HFFc6 (cell line): Measurements from ENCODE around the gene CLEC2B. TPM values are rescaled to one million over a fixed set of nuclear protein-coding genes. Genes with fewer than 3 reads are reported as not detected.

Experiments
- DNase-seq: peaks from one replicate; pipeline ENCODE4 v3.0.0-alpha.2; 2018
- H3K27ac Mint-ChIP-seq: 2 replicates; pipeline ENCODE4 v1.8.0; 2020; ENCODE audit warnings: mild to moderate bottlenecking, mixed read lengths
- H3K27me3 Mint-ChIP-seq: 2 replicates; pipeline ENCODE4 v1.8.0; 2021; ENCODE audit warnings: mild to moderate bottlenecking, moderate library complexity, mixed read lengths; ENCODE audit not compliant: insufficient read depth
- H3K36me3 Mint-ChIP-seq: 2 replicates; pipeline ENCODE4 v1.8.0; 2021; ENCODE audit warnings: low read depth, mixed read lengths
- H3K4me1 Mint-ChIP-seq: 2 replicates; pipeline ENCODE4 v1.8.0; 2020; ENCODE audit warnings: low read depth, mixed read lengths
- H3K4me3 Mint-ChIP-seq: 2 replicates; pipeline ENCODE4 v1.8.0; 2020; ENCODE audit warnings: mild to moderate bottlenecking, moderate library complexity, mixed read lengths
- H3K9me3 Mint-ChIP-seq: 2 replicates; pipeline ENCODE4 v1.8.0; 2020; ENCODE audit warnings: mild to moderate bottlenecking, mixed read lengths
- CTCF ChIP-seq: fragments of 200-600 bp; sonication (generic); IDR thresholded peaks from 2 replicates; pipeline ENCODE4 v1.5.0; 2021; ENCODE audit warnings: antibody characterized with exemption, mild to moderate bottlenecking
- total RNA-seq, 6 experiments: library from RNA; stranded (reverse); fragmentation: NEBNext Ultra II Directional; extraction: Animal tissue kit (Norgen Biotek cat#: 25700); gene quantifications; 2 replicates in 1 of 6; 3 replicates in 5 of 6; pipeline ENCODE4 v1.2.3, GENCODE V29; 2021

Gene CLEC2B
- total RNA-seq, 6 experiments from 2014 or later = not detected

DNA sequence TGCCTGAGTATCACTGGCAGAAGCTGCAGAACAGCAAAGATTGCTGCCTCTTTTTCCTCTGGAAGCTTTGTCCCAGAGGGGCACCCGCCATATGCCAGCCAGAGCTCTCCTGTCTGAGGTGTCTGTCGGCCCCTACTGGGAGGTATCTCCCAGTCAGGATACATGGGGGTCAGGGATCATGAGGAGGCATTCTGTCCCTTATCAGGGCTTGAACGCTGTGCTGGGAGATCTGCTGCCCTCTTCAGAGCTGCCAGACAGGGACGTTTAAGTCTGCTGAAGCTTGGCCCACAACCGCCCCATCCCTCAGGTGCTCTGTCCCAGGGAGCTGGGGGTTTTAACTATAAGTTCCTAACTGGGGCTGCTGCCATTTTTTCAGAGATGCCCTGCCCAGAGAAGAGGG is 20.3 kb downstream of the CLEC2B start:
- Mint-ChIP-seq H3K27ac (no peak overlapping the region), H3K27me3 (peaks cover 4% of the 10 kb centered on the region), H3K9me3 (no peaks in the 10 kb centered on the region), H3K4me1 (no peaks in the 10 kb centered on the region), H3K36me3 (no peaks in the 10 kb centered on the region), H3K4me3 (no peak overlapping the region)
- TF ChIP-seq CTCF = no peak
- no peak for DNase-seq

DNA sequence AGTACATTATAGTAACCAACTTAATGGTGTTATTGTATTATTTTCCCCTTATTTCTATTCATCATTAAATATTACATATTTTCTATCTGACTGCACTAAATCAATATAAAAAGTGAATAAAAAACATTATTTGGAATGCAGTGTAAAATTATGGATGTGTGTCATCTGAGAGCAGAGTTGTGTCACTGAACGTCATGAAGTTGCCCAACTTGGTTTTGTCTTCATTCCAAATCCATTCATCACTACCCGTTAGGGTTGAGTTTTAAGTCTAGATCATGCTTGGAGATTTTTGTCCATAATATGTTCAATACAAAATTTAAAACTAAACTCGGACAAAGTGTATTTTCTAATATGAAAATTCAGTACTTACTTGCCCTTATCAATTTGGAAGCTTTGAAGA is 25.7 kb downstream of the CLEC2B start:
- H3K27me3 Mint-ChIP-seq = peaks cover 4% of the 10 kb centered on the region
- H3K36me3 Mint-ChIP-seq = no peaks in the 10 kb centered on the region
- H3K4me3 Mint-ChIP-seq = no peak overlapping the region
- no peak overlapping the region for H3K27ac Mint-ChIP-seq
- H3K9me3 Mint-ChIP-seq = no peaks in the 10 kb centered on the region
- no peaks in the 10 kb centered on the region for H3K4me1 Mint-ChIP-seq
- no peak for TF ChIP-seq CTCF
- no peak for DNase-seq

DNA sequence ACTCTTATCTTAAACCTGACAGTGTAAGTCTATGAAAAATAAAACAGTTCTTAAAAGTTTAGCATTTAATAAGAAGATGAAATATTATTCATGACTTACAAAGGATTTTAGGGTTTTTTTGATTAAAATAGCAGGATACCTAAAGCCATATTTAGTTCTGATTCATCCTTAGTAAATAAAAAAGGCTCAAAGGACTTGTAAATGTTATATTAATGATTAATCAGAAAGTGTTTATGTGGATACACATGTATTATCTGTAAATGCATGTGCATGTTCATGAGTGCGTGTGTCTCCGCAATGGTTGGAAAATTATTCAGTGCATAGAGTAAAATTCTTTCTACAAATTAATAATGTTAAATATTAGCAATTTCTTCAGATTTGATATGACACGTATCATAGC is 37.4 kb downstream of the CLEC2B start:
- Mint-ChIP-seq H3K4me3 (no peak overlapping the region), H3K36me3 (no peaks in the 10 kb centered on the region), H3K9me3 (no peaks in the 10 kb centered on the region), H3K4me1 (no peaks in the 10 kb centered on the region), H3K27ac (no peak overlapping the region), H3K27me3 (no peaks in the 10 kb centered on the region; the same call in 1 of the 2 replicates)
- DNase-seq = no peak
- no peak for TF ChIP-seq CTCF

DNA sequence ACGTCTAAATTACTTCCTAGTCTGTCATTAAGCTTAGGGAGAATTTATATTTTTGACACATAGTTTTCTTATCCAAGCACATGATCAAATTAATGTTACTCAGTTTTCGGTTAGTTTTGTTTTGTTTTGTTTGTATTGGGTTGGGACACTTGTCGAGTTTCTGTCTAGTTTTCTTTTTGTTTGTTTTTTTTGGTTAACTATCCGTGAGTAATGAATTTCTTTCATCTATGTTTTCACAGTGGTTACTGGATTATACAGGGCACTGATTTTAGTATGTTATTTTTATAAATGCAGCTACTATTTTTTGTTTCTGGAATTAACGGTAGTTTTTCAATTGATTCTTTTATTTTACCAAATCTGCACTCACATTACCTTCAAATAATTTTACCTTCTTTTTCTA is 39.2 kb downstream of the CLEC2B start:
- Mint-ChIP-seq H3K4me1 (no peaks in the 10 kb centered on the region), H3K27ac (no peak overlapping the region), H3K9me3 (no peaks in the 10 kb centered on the region), H3K27me3 (no peaks in the 10 kb centered on the region; the same call in 1 of the 2 replicates), H3K4me3 (no peak overlapping the region), H3K36me3 (no peaks in the 10 kb centered on the region)
- TF ChIP-seq CTCF = no peak
- DNase-seq = no peak

GRCh38 chr12:9829483-9829882 is 39.7 kb downstream of the CLEC2B start:
- Mint-ChIP-seq H3K27me3 (no peaks in the 10 kb centered on the region; the same call in 1 of the 2 replicates), H3K9me3 (no peaks in the 10 kb centered on the region), H3K27ac (no peak overlapping the region), H3K36me3 (no peaks in the 10 kb centered on the region), H3K4me3 (no peak overlapping the region), H3K4me1 (no peaks in the 10 kb centered on the region)
- no peak for TF ChIP-seq CTCF
- no peak for DNase-seq
